Measurements from ENCODE around the gene TMEM134. TPM values are rescaled to one million over a fixed set of nuclear protein-coding genes. Genes with fewer than 3 reads are reported as not detected.

The TMEM134 gene
- total and polyA plus RNA-seq, 11 donors, result 67.0 to 146 (median 83.6) TPM

DNA sequence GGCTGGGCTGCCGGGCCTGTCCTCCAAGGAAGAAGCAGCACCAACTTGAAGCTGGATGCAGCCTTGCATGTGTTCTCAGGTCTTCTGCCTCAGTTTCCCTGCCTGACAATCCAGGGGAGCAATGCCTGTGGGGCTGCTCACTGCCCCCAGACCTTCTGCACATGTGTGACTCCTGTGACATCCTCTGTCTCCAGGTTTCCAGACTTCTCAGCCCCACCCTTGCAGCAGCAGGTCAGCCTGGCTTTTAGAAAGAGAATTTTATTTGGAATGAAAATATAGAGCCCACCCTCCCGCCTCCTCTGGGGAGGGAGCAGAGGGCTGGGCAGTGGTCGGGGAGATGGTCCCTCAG, 31.3 kb downstream of the TMEM134 start:
- ATAC-seq (no peak), DNase-seq (no peak)
- Histone ChIP-seq H3K4me3 (peak overlapping the region in 4 of 12 donors; percentile 6 to 62 (median 24)), H3K36me3 (peaks cover 0 to 79% (median 38%) of the 10 kb centered on the region in 9 donors), H3K4me1 (peaks cover 0 to 65% (median 21%) of the 10 kb centered on the region in 12 donors), H3K27ac (peak overlapping the region in 3 of 12 donors; percentile 26 to 90 (median 48)), H3K9me3 (no peaks in the 10 kb centered on the region), H3K27me3 (no peaks in the 10 kb centered on the region)
- TF ChIP-seq, protein P1, sequence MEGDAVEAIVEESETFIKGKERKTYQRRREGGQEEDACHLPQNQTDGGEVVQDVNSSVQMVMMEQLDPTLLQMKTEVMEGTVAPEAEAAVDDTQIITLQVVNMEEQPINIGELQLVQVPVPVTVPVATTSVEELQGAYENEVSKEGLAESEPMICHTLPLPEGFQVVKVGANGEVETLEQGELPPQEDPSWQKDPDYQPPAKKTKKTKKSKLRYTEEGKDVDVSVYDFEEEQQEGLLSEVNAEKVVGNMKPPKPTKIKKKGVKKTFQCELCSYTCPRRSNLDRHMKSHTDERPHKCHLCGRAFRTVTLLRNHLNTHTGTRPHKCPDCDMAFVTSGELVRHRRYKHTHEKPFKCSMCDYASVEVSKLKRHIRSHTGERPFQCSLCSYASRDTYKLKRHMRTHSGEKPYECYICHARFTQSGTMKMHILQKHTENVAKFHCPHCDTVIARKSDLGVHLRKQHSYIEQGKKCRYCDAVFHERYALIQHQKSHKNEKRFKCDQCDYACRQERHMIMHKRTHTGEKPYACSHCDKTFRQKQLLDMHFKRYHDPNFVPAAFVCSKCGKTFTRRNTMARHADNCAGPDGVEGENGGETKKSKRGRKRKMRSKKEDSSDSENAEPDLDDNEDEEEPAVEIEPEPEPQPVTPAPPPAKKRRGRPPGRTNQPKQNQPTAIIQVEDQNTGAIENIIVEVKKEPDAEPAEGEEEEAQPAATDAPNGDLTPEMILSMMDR (IDR thresholded peaks at IDR 0.05), result no peak
- no peak for TF ChIP-seq POLR2A (IDR thresholded peaks at IDR 0.05)
- intact Hi-C loops (cut with DNase I), result no loop called here
- WGBS, 4 donors, result 67 to 80% (median 71%) methylated on average over 2 to 3 of the region's 3 CpGs

DNA sequence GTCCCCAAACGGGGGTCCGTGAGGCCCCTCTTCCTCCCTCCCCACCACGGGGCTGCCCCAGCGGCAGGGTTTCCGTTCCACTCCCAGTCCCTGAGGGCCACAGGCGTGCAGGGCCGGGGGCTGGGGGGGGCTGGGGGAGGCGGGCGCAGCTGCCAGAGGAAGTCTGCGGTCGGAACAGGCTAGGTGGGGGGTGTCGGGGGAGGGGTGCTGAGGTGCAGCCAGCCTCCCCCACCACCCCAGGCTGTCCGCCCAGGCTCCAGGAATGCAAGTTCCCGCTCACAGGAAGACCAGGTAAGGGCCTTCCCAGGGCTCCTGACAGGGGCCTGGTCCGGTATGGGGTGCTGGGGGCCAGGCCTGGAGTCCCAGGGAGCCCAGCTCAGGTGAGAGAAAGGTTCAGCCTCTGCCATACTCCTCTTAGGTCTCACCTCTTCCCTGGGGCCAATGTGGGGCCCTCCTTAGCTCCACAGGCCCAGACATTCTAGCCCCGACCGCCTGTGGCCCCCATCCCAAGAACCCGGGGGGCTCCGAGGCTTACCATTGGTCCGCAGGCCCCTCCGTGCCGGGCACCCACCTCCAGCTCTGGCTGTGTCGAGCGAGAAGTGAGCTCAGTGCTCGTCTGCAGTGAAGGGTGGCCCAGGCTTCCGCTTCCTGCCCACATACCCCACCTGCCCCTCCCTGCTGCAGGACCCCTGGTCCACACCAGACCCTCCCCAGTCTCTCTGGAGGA, 31.8 kb downstream of the TMEM134 start, which contains the start of gene PTPRCAP:
PTPRCAP (minus strand) TSS at position 601 of the 727 bp plus-strand sequence; CDS start at position 538, 63 bp downstream.
- DNase-seq (peak in 1 of 5 donors; percentile 20), ATAC-seq (peak in 1 of 4 donors; percentile 23)
- peaks cover 0 to 60% (median 16%) of the 10 kb centered on the region in 12 donors for H3K4me1 ChIP-seq
- intact Hi-C loops (cut with DNase I), result no loop called here
- peaks cover 0 to 84% (median 43%) of the 10 kb centered on the region in 9 donors for H3K36me3 ChIP-seq
- 57 to 79% (median 60%) methylated on average over 10 to 26 of the region's 26 CpGs for WGBS, 4 donors
- no peaks in the 10 kb centered on the region for H3K27me3 ChIP-seq
- peak within 1 kb of the TSS in 5 of 12 donors; percentile 26 to 90 (median 39) for H3K27ac ChIP-seq
- TF ChIP-seq, protein P1 (IDR thresholded peaks at IDR 0.05), result no peak
- no peak for TF ChIP-seq POLR2A (IDR thresholded peaks at IDR 0.05)
- peak within 1 kb of the TSS in 5 of 12 donors; percentile 5 to 62 (median 7) for H3K4me3 ChIP-seq
- no peaks in the 10 kb centered on the region for H3K9me3 ChIP-seq

DNA sequence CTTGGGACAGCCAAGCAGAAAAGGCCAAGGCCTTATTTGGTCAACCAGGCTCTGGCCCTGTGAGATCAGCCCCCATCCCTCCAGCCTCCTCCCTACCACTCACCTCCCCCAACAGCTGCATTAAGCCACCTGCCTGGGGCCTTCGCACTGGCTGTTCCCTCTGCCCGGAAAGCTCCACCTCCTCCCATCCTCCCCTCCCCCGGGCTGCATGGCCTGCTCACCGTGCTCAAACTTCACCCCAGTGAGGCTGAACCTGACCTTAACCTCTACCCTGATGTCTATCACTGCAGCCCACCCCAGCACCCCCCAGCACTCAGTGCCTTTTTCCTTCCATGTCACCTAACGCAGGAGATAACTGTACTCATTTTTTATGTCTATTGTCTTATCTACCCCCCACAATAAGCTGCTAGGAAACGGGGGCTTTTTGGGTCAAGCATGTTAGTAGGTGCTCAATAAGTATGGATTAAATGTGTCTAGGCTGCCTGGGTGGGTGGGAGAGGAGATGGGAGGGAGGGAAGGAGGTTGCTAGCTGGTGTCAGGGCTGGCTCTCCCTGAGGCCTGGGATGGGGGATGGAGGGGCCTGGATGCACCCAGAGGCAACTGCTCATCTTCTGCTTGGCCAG, 32.5 kb downstream of the TMEM134 start:
- peak overlapping the region in 4 of 12 donors; percentile 26 to 90 (median 46) for H3K27ac ChIP-seq
- DNase-seq (no peak), ATAC-seq (no peak)
- 53 to 65% (median 56%) methylated on average over 6 of the region's 6 CpGs for WGBS, 4 donors
- peaks cover 0 to 54% (median 13%) of the 10 kb centered on the region in 12 donors for H3K4me1 ChIP-seq
- no peaks in the 10 kb centered on the region for H3K9me3 ChIP-seq
- H3K36me3 ChIP-seq, result peaks cover 0 to 88% (median 50%) of the 10 kb centered on the region in 9 donors
- intact Hi-C loops (cut with DNase I), result no loop called here
- TF ChIP-seq, protein P1 (IDR thresholded peaks at IDR 0.05), result no peak
- no peak for TF ChIP-seq POLR2A (IDR thresholded peaks at IDR 0.05)
- H3K27me3 ChIP-seq, result no peaks in the 10 kb centered on the region
- peak overlapping the region in 2 of 12 donors; percentile 40 to 62 for H3K4me3 ChIP-seq

Data from heart left ventricle (tissue), 16 donors.